ENCODE measurements around the gene DOCK4. TPM values are rescaled to one million over a fixed set of nuclear protein-coding genes. Genes with fewer than 3 reads are reported as not detected.

Gene DOCK4
- total RNA-seq, 3 donors from 2014 or later: 1.1 to 2.1 (median 2.1) TPM

GRCh38 chr7:112150823-112151641, 55.2 kb downstream of the DOCK4 start:
- Mint-ChIP-seq H3K4me1 (ENCODE audit: low read depth) (no peaks in the 10 kb centered on the region), H3K4me3 (no peak overlapping the region), H3K27me3 (ENCODE audit: low read depth) (peaks cover 25% of the 10 kb centered on the region), H3K9me3 (no peaks in the 10 kb centered on the region), H3K36me3 (ENCODE audit: insufficient read depth) (no peaks in the 10 kb centered on the region)
- DNase-seq (no peak), ATAC-seq (no peak)

DNA sequence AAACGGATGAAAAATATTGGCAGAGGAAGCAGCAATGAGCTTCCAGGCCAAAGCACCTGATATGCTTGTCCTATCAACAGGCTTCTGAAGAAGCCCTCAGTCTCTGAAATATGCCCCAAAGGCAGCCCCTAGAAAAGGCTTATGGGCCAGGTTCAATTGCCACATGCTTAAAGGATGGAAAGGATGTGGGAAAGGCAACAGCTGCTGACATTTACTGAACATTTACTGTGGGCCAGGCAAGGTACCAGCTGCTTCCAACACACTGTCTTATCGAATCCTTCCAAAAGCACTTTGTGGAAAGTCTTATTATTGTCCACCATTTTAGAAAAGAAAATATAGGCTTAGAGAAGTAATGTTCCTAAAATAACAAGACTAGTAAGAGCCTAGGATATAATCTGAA, 56.5 kb downstream of the DOCK4 start:
- Mint-ChIP-seq H3K4me1 (ENCODE audit: low read depth) (no peaks in the 10 kb centered on the region), H3K9me3 (no peaks in the 10 kb centered on the region), H3K4me3 (no peak overlapping the region), H3K27me3 (ENCODE audit: low read depth) (peaks cover 25% of the 10 kb centered on the region), H3K36me3 (ENCODE audit: insufficient read depth) (no peaks in the 10 kb centered on the region)
- ATAC-seq: no peak
- DNase-seq: no peak

- ATAC-seq (no peak), DNase-seq (no peak)
- Mint-ChIP-seq H3K4me3 (no peak overlapping the region), H3K36me3 (ENCODE audit: insufficient read depth) (no peaks in the 10 kb centered on the region), H3K27me3 (ENCODE audit: low read depth) (peaks cover 22% of the 10 kb centered on the region), H3K4me1 (ENCODE audit: low read depth) (no peaks in the 10 kb centered on the region), H3K9me3 (no peaks in the 10 kb centered on the region)
Observed at GRCh38 chr7:112147793-112148361, 58.3 kb downstream of the DOCK4 start.

DNA sequence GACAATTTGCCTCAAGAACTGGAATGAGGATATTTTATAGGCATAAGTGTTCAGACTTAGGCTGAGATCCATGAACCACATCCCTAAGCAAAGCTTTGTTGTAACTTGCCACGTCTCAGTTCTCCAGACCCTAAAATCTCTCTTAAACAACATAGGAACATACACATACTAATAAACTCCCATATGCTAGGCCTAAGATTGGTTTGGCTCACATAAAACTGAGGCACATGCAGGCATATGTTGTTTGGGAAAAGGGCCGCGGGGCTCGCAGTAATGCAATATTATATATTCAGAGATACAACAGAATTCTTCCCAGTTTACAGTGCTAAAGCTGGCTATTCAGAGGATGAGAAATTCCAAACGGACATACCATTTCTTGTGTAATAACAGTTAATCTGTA, 61.0 kb downstream of the DOCK4 start:
- Mint-ChIP-seq H3K4me1 (ENCODE audit: low read depth) (no peaks in the 10 kb centered on the region), H3K36me3 (ENCODE audit: insufficient read depth) (no peaks in the 10 kb centered on the region), H3K9me3 (no peaks in the 10 kb centered on the region), H3K27me3 (ENCODE audit: low read depth) (peaks cover 12% of the 10 kb centered on the region), H3K4me3 (no peak overlapping the region)
- ATAC-seq (no peak), DNase-seq (no peak)

DNA sequence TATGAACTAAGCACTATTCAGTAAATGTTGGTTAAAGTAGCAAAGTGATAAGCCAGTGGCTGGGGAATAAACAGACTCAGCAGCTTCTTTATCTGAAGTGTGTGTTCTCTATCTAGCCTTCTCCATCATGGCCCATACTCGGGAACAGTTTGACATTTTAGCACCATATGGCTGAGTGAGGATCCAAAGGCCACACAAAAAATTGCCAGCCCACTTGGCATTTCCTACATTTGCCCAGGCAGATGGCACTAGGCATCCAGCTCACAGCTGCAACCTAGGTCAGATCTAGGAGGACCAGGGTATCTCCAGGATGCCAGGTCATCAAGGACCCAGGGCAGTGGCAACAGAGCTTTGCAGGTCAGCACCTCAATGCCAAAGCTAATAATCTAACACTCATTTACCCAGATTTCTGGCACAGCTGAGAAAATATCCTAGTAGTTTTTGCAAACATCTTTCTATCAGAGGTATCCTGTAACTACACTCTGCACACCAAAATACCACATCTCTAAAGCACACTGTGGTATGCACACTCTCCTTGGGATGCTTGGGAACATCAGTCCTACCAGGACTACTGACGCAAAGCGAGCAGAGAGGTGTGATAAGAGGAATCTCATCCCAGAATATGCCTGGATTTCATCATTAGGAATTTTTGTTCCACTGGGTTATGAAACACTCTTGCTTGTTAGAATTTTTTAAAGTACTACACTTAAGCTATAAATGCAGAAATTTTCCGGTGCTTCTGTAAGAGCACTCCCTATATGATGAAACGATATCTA, 61.7 kb downstream of the DOCK4 start:
- H3K36me3 Mint-ChIP-seq (ENCODE audit: insufficient read depth): no peaks in the 10 kb centered on the region
- ATAC-seq (no peak), DNase-seq (no peak)
- H3K4me1 Mint-ChIP-seq (ENCODE audit: low read depth): no peaks in the 10 kb centered on the region
- no peaks in the 10 kb centered on the region for H3K9me3 Mint-ChIP-seq
- peaks cover 9% of the 10 kb centered on the region for H3K27me3 Mint-ChIP-seq (ENCODE audit: low read depth)
- H3K4me3 Mint-ChIP-seq: no peak overlapping the region

GRCh38 chr7:112143582-112143981, 62.6 kb downstream of the DOCK4 start:
- ATAC-seq (no peak), DNase-seq (no peak)
- Mint-ChIP-seq H3K4me3 (no peak overlapping the region), H3K36me3 (ENCODE audit: insufficient read depth) (no peaks in the 10 kb centered on the region), H3K4me1 (ENCODE audit: low read depth) (no peaks in the 10 kb centered on the region), H3K27me3 (ENCODE audit: low read depth) (peaks cover 8% of the 10 kb centered on the region), H3K9me3 (no peaks in the 10 kb centered on the region)

DNA sequence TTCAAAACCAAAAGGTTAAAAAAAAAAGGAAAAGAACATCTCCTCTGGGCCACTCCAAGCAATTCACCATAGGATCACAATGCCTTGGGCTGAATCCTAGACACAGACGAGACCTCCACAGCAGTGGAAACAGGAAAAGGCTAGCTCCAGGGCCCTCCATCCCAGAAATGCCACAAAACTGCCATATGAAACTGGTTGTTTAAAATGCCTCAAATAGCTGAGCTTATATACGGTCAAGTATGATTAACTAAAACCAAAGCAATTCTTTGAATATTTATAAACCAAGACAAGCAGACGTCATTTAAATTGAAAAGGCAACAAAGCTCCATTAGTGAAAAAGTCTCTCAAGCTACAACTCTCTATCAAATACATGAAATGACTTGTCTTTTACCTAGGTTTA, 63.1 kb downstream of the DOCK4 start:
- peaks cover 5% of the 10 kb centered on the region for H3K27me3 Mint-ChIP-seq (ENCODE audit: low read depth)
- DNase-seq (no peak), ATAC-seq (no peak)
- H3K9me3 Mint-ChIP-seq: no peaks in the 10 kb centered on the region
- H3K4me3 Mint-ChIP-seq: no peak overlapping the region
- no peaks in the 10 kb centered on the region for H3K36me3 Mint-ChIP-seq (ENCODE audit: insufficient read depth)
- H3K4me1 Mint-ChIP-seq (ENCODE audit: low read depth): no peaks in the 10 kb centered on the region

DNA sequence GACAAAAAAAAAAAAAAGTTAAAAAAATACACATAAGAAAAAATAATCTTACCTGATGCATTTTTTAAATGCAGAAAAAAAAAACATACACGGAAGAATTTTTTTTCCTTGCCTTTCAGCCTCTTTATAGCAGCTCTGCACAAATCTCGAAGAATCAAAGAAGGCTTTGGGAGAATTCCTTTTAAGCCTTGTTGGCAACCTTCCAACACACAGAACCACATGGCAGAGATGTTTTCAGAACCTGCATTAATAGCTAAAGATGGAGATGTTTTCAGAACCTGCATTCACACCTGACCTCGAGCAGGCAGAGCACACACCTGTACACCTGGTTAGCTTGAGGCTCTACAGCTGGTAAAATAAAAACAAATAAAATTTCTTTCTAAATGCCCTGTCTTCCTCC, 65.6 kb downstream of the DOCK4 start:
- ATAC-seq (no peak), DNase-seq (no peak)
- Mint-ChIP-seq H3K9me3 (no peaks in the 10 kb centered on the region), H3K4me1 (ENCODE audit: low read depth) (no peaks in the 10 kb centered on the region), H3K4me3 (no peak overlapping the region), H3K36me3 (ENCODE audit: insufficient read depth) (no peaks in the 10 kb centered on the region), H3K27me3 (ENCODE audit: low read depth) (no peaks in the 10 kb centered on the region)

DNA sequence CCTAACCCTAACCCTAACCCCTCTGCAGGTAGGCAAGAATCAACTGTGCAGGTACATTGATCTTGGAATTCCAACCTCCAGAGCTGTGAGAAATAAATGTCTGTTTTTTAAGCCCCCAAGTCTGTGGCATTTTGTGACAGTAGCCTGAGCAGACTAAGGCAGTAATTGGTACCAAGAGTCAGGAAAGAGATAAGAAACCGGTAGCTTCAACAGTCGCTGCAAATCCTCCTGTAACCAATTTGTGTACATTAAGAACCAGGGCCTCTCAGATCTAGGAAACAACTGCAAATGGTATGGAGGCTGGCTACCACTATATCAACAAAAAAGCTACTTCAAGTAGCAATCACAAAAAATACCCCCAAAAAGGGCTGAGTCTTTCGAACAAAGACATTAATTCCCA, 67.3 kb downstream of the DOCK4 start:
- Mint-ChIP-seq H3K4me3 (no peak overlapping the region), H3K4me1 (ENCODE audit: low read depth) (no peaks in the 10 kb centered on the region), H3K36me3 (ENCODE audit: insufficient read depth) (no peaks in the 10 kb centered on the region), H3K9me3 (no peaks in the 10 kb centered on the region), H3K27me3 (ENCODE audit: low read depth) (no peaks in the 10 kb centered on the region)
- ATAC-seq (no peak), DNase-seq (no peak)

DNA sequence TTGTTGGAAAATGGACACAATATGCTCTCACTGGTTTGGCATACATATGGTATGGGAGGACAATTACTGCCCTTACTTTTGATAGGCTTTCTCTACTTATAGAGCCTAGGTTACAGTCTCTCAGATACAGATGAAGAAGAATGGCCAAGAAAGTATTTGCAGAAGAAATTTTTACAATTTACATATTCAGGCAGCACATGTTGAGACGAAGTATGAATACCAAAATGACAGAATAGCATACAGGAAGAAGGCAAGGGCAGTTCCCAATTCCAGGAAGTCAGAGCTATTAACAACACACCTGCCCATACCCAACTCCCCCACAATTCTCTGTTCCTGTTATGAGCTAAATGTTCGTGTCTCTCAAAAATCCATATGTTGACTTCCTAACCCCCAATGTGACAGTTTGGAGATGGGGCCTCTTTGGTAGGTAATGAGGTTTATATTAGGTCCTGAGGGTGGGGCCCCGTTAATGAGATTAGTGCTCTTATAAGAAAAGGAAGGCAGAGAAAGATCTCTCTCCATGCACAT, 67.8 kb downstream of the DOCK4 start:
- ATAC-seq (no peak), DNase-seq (no peak)
- H3K4me1 Mint-ChIP-seq (ENCODE audit: low read depth): no peaks in the 10 kb centered on the region
- H3K4me3 Mint-ChIP-seq: no peak overlapping the region
- no peaks in the 10 kb centered on the region for H3K27me3 Mint-ChIP-seq (ENCODE audit: low read depth)
- no peaks in the 10 kb centered on the region for H3K36me3 Mint-ChIP-seq (ENCODE audit: insufficient read depth)
- no peaks in the 10 kb centered on the region for H3K9me3 Mint-ChIP-seq

DNA sequence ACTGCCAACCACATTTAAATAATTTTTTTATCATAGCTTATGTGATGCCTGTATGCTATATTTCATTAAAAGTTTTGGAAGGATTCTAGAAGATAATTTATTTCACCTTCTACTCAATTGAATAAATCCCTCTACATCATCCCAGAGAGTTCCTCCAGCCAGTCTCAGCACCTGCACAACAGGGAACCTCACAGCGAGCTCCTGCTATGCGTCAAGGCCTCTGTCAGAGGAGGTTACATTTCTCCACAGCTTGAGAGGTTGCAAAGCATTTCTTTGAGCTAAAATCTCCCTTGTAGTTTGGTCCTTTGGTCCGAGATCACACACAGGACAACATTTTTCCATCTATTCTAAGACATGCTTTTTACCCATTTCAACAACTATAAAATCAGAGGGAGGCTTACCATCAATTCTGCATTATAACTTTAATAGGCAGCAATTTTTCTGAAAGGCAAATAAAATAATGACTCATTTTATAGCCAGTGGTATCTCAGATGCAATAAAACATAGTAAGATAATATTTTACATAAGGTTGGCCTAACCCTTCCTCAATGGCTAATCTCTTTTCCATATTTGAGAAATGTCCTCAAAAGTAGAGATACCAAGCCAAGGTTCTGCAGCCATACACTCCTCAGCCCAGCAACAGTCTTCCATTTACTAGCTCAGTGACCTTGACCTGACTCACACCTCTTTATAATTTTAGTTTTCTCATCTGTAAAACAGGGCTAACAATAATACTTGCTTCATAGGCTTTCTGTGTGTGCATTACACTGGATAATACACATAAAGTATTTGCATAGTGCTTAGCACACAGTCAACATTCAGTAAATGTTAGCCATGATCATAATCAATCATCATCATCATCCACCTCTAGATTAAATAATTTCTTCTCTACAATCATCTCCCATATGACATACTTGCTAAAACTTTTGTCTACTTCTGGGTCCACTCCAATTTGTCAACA, 68.8 kb downstream of the DOCK4 start:
- ATAC-seq (no peak), DNase-seq (no peak)
- Mint-ChIP-seq H3K9me3 (no peaks in the 10 kb centered on the region), H3K4me1 (ENCODE audit: low read depth) (no peaks in the 10 kb centered on the region), H3K36me3 (ENCODE audit: insufficient read depth) (no peaks in the 10 kb centered on the region), H3K4me3 (no peak overlapping the region), H3K27me3 (ENCODE audit: low read depth) (no peaks in the 10 kb centered on the region)

DNA sequence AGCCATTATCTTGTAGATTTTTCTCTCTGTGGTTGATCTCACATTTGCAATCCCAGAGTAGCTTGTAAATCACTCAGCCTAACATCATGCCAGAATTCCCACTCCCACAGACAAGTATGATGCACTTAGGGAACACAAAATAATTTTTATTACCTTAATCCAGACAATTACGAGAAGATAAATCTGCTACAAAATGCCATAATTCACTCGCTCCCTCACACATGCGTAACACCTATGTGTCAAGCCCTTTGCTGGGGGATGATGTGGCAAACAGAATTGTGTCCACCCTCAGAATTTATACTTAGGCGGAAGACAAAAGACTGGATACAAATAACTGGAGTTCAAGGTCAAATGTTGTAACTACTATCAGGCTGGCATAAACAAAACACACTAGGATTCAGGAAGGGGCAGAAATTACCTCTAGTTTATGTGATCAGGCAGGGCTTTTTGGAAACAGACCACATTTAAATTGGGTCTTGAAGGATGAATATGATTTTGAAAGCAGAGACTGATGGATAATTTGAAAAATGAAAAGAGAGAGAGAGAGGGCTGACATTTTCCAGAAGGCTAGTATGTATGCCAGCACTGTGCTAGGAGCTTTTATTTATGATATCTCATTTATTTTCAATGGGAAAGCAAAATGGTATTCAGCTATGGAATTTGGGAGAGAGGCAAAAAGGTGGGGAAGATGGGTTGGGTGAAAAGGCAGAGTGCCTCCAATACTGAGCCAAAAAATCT, 69.8 kb downstream of the DOCK4 start:
- Mint-ChIP-seq H3K4me3 (no peak overlapping the region), H3K9me3 (no peaks in the 10 kb centered on the region), H3K27me3 (ENCODE audit: low read depth) (peaks cover 2% of the 10 kb centered on the region), H3K4me1 (ENCODE audit: low read depth) (no peaks in the 10 kb centered on the region), H3K36me3 (ENCODE audit: insufficient read depth) (no peaks in the 10 kb centered on the region)
- ATAC-seq (no peak), DNase-seq (no peak)

DNA sequence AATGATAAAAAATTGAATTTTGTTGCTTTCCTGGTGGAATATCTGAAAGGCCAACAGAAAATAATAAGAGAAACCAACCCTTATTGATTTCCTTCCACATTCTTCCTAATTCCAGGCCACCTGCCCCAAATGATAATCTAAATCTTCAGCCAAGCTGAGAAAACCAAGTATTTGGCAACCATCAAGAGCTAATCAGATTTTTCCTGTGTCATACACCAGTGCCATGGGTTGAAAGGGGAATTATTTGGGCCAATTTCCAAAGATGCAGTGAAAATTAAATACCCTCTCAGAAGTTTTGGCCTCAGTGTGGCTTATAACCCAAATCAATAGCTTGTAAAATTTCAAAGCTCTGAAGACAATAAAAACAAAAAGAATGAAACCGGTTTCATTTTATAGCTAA, 70.4 kb downstream of the DOCK4 start:
- Mint-ChIP-seq H3K4me1 (ENCODE audit: low read depth) (no peaks in the 10 kb centered on the region), H3K4me3 (no peak overlapping the region), H3K9me3 (no peaks in the 10 kb centered on the region), H3K27me3 (ENCODE audit: low read depth) (peaks cover 2% of the 10 kb centered on the region), H3K36me3 (ENCODE audit: insufficient read depth) (no peaks in the 10 kb centered on the region)
- DNase-seq (no peak), ATAC-seq (no peak)
